Measurements from ENCODE around the gene PPM1L.

GRCh38 chr3:160758929-160759577, 3.0 kb downstream of the PPM1L start:
- peak; percentile 56 for TF ChIP-seq CTCF (IDR thresholded peaks at IDR 0.05; ENCODE audit: low read depth, low read length)
- TF ChIP-seq EZH2phosphoT487 (IDR thresholded peaks at IDR 0.05; ENCODE audit: low read depth) = no peak
